ENCODE data around the gene MTHFR.

Gene MTHFR

GRCh38 chr1:11839727-11840705, 34.3 kb upstream of the MTHFR start:
- Histone ChIP-seq H3K36me3 (ENCODE audit: insufficient read depth, low read depth, low read length) (peaks cover 92% of the 10 kb centered on the region), H3K27me3 (ENCODE audit: insufficient read depth, low read length) (no peaks in the 10 kb centered on the region), H3K4me3 (ENCODE audit: low read length) (no peak overlapping the region), H3K9ac (ENCODE audit: low read depth, low read length) (no peak overlapping the region), H3K27ac (ENCODE audit: low read length) (no peak overlapping the region), H3K9me3 (ENCODE audit: insufficient read depth, low read depth, low read length) (no peaks in the 10 kb centered on the region), H3K4me1 (ENCODE audit: insufficient read depth, low read length) (no peaks in the 10 kb centered on the region)

- no peaks in the 10 kb centered on the region for H3K4me1 ChIP-seq (ENCODE audit: insufficient read depth, low read length)
- H3K9ac ChIP-seq (ENCODE audit: low read depth, low read length) = no peak overlapping the region
- no peaks in the 10 kb centered on the region for H3K27me3 ChIP-seq (ENCODE audit: insufficient read depth, low read length)
- no peak overlapping the region for H3K27ac ChIP-seq (ENCODE audit: low read length)
- H3K36me3 ChIP-seq (ENCODE audit: insufficient read depth, low read depth, low read length) = peaks cover 92% of the 10 kb centered on the region
- no peaks in the 10 kb centered on the region for H3K9me3 ChIP-seq (ENCODE audit: insufficient read depth, low read depth, low read length)
- no peak overlapping the region for H3K4me3 ChIP-seq (ENCODE audit: low read length)
Measured at GRCh38 chr1:11838349-11839272, 32.8 kb upstream of the MTHFR start.

DNA sequence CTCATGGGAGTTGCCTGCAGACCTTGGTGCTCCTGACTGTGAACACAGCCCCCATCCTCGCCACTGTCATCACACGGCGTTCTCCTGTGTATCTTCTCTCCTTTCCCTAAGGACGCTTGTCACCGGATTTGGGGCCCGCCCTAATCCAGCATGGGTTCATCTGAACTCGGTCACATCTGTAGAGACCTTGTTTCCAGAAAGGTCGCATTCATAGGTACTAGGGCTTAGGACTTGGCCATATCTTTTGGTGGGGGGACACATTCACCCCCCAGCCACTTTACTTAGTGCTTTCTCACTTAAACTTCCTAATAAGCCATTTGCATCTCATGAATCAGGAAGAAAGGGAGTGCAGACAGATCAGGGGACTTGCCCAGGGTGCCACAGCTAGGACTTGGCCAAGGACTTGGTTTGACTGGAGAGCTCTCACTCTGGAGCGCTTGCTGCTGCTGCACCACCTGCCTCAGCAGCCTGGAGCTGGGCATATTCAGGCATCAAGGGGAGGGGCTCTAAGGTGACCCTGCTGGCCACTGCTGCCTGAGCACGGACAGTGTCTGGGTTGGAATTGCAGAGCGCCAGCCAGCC, 32.1 kb upstream of the MTHFR start:
- H3K4me3 ChIP-seq (ENCODE audit: low read length) = no peak overlapping the region
- no peaks in the 10 kb centered on the region for H3K27me3 ChIP-seq (ENCODE audit: insufficient read depth, low read length)
- peaks cover 97% of the 10 kb centered on the region for H3K36me3 ChIP-seq (ENCODE audit: insufficient read depth, low read depth, low read length)
- no peaks in the 10 kb centered on the region for H3K9me3 ChIP-seq (ENCODE audit: insufficient read depth, low read depth, low read length)
- H3K4me1 ChIP-seq (ENCODE audit: insufficient read depth, low read length) = no peaks in the 10 kb centered on the region
- no peak overlapping the region for H3K9ac ChIP-seq (ENCODE audit: low read depth, low read length)
- no peak overlapping the region for H3K27ac ChIP-seq (ENCODE audit: low read length)

DNA sequence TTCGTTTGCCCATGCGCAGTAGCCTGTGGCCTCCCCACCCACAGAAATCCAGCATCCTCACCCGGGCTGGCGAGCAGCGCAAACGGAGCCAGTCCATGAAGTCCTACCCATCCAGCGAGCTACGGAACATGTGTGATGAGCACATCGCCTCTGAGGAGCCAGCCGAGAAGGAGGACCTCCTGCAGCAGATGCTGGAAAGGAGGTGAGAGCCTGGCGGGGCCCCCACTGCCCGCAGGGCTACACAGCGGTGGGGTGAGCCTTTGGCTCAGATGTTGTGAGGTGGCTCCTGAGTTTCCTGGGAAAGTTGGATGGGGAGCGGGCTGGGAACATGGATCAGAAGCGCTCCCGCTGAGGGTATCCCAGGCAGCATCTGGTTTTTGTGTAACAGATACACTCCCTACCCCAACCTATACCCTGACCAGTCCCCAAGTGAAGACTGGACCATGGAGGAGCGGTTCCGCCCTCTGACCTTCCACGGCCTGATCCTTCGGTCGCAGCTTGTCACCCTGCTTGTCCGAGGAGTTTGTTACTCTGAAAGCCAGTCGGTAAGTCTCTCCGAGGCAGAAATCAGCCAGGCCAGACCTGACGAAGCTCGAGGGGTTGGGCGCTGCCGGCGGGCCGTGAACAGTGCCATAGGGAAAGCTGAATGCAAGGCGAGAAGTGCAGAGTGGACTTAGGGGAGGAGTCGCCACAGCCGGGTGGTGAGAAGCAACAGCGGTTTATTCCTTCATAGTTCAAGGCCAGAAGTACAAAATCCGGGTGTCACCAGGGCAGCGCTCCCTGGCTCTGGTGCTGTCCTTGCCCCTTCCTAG, 31.4 kb upstream of the MTHFR start:
- H3K27ac ChIP-seq (ENCODE audit: low read length) = no peak overlapping the region
- no peak overlapping the region for H3K4me3 ChIP-seq (ENCODE audit: low read length)
- H3K9ac ChIP-seq (ENCODE audit: low read depth, low read length) = no peak overlapping the region
- H3K27me3 ChIP-seq (ENCODE audit: insufficient read depth, low read length) = no peaks in the 10 kb centered on the region
- peaks cover 98% of the 10 kb centered on the region for H3K36me3 ChIP-seq (ENCODE audit: insufficient read depth, low read depth, low read length)
- no peaks in the 10 kb centered on the region for H3K4me1 ChIP-seq (ENCODE audit: insufficient read depth, low read length)
- no peaks in the 10 kb centered on the region for H3K9me3 ChIP-seq (ENCODE audit: insufficient read depth, low read depth, low read length)

GRCh38 chr1:11835441-11836225, 29.9 kb upstream of the MTHFR start:
- H3K9me3 ChIP-seq (ENCODE audit: insufficient read depth, low read depth, low read length) = no peaks in the 10 kb centered on the region
- H3K27ac ChIP-seq (ENCODE audit: low read length) = no peak overlapping the region
- no peaks in the 10 kb centered on the region for H3K4me1 ChIP-seq (ENCODE audit: insufficient read depth, low read length)
- H3K36me3 ChIP-seq (ENCODE audit: insufficient read depth, low read depth, low read length) = peaks cover 95% of the 10 kb centered on the region
- H3K4me3 ChIP-seq (ENCODE audit: low read length) = no peak overlapping the region
- H3K27me3 ChIP-seq (ENCODE audit: insufficient read depth, low read length) = no peaks in the 10 kb centered on the region
- H3K9ac ChIP-seq (ENCODE audit: low read depth, low read length) = no peak overlapping the region

GRCh38 chr1:11833900-11834299, 28.1 kb upstream of the MTHFR start:
- Histone ChIP-seq H3K9ac (ENCODE audit: low read depth, low read length) (no peak overlapping the region), H3K36me3 (ENCODE audit: insufficient read depth, low read depth, low read length) (peaks cover 93% of the 10 kb centered on the region), H3K4me1 (ENCODE audit: insufficient read depth, low read length) (no peaks in the 10 kb centered on the region), H3K4me3 (ENCODE audit: low read length) (no peak overlapping the region), H3K27ac (ENCODE audit: low read length) (no peak overlapping the region), H3K27me3 (ENCODE audit: insufficient read depth, low read length) (no peaks in the 10 kb centered on the region), H3K9me3 (ENCODE audit: insufficient read depth, low read depth, low read length) (no peaks in the 10 kb centered on the region)

DNA sequence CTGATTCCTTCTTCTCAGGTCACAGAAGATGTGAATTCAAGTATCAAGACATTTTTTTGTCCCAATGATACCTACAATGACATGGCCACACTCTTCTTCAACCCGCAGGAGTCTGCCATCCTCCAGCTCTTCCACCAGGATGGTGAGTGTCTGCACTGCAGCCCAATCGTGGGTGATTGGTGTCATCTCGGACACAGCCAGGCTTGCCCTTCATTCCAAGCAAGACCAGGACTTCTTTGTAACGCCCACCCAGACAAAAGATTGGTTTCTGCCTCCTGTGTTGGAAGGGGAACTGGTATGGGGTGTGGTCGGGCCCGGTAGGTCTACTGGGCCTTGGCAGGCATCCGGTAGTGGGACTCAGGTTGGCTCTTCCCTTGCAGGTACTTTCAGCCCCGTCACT, 27.7 kb upstream of the MTHFR start:
- Histone ChIP-seq H3K9ac (ENCODE audit: low read depth, low read length) (no peak overlapping the region), H3K36me3 (ENCODE audit: insufficient read depth, low read depth, low read length) (peaks cover 94% of the 10 kb centered on the region)

DNA sequence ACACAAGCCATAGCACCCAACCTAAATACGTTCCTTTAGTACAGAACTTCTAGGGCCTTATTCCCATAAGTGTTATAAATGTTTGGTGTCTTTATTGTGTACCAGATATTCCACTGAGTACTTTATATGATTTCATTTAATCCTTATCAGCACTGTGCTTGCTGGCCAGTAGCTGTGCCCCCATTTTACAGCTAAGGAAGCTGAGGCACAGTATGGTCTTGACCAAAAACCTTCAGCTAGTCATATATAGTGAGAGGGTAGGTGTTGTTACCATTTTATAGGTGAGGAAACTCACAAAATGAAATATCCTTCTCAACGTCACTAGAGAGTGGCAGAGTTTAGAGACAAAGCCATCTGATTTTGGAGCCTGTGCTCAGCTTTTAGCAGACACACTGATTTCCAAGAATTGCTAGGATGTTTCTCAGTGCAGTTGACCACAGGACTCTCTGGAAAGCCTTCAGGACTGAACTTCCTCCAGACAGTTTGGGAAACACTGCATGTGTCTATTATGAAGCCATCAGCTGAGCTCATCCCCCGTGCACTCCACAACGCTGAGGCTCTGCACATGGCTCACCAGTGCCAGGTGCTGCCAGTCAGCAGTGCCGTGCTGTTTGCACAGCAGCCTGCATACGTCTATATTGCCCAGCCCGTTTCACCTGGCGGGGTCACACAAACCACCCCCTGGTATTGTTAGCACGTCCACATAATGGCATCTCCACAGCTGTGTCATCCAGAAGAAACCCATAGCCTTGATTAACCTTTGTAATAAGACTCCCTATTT, 26.4 kb upstream of the MTHFR start:
- H3K4me3 ChIP-seq (ENCODE audit: low read length) = no peak overlapping the region
- no peak overlapping the region for H3K27ac ChIP-seq (ENCODE audit: low read length)
- H3K9me3 ChIP-seq (ENCODE audit: insufficient read depth, low read depth, low read length) = no peaks in the 10 kb centered on the region
- peaks cover 93% of the 10 kb centered on the region for H3K36me3 ChIP-seq (ENCODE audit: insufficient read depth, low read depth, low read length)
- H3K9ac ChIP-seq (ENCODE audit: low read depth, low read length) = no peak overlapping the region
- H3K27me3 ChIP-seq (ENCODE audit: insufficient read depth, low read length) = no peaks in the 10 kb centered on the region
- H3K4me1 ChIP-seq (ENCODE audit: insufficient read depth, low read length) = no peaks in the 10 kb centered on the region

More for the DNA sequence above, 27.7 kb upstream of the MTHFR start:
- Histone ChIP-seq H3K27me3 (ENCODE audit: insufficient read depth, low read length) (no peaks in the 10 kb centered on the region), H3K27ac (ENCODE audit: low read length) (no peak overlapping the region), H3K9me3 (ENCODE audit: insufficient read depth, low read depth, low read length) (no peaks in the 10 kb centered on the region), H3K4me1 (ENCODE audit: insufficient read depth, low read length) (no peaks in the 10 kb centered on the region), H3K4me3 (ENCODE audit: low read length) (no peak overlapping the region)

GRCh38 chr1:11828511-11828910, 22.7 kb upstream of the MTHFR start:
- no peaks in the 10 kb centered on the region for H3K4me1 ChIP-seq (ENCODE audit: insufficient read depth, low read length)
- no peaks in the 10 kb centered on the region for H3K27me3 ChIP-seq (ENCODE audit: insufficient read depth, low read length)
- H3K9ac ChIP-seq (ENCODE audit: low read depth, low read length) = no peak overlapping the region
- no peak overlapping the region for H3K27ac ChIP-seq (ENCODE audit: low read length)
- peaks cover 93% of the 10 kb centered on the region for H3K36me3 ChIP-seq (ENCODE audit: insufficient read depth, low read depth, low read length)
- H3K4me3 ChIP-seq (ENCODE audit: low read length) = no peak overlapping the region
- H3K9me3 ChIP-seq (ENCODE audit: insufficient read depth, low read depth, low read length) = no peaks in the 10 kb centered on the region

DNA sequence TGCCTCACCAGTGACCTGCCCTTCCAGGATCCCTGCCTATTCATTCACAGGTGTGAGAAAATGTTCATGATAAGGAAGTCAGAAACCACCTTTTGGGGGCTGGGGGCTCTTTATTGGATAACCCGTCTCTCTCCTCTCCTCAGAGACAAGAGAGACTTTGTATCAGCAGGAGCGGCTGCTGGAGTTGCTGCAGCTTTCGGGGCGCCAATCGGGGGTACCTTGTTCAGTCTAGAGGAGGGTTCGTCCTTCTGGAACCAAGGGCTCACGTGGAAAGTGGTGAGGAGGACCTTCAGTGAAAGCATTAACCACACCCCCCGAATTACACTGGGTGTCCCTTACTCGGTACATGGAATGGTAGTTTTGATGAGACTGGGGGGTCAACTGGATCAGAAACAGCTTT, 21.2 kb upstream of the MTHFR start:
- H3K4me1 ChIP-seq (ENCODE audit: insufficient read depth, low read length) = no peaks in the 10 kb centered on the region
- H3K4me3 ChIP-seq (ENCODE audit: low read length) = no peak overlapping the region
- peaks cover 90% of the 10 kb centered on the region for H3K36me3 ChIP-seq (ENCODE audit: insufficient read depth, low read depth, low read length)
- H3K9me3 ChIP-seq (ENCODE audit: insufficient read depth, low read depth, low read length) = no peaks in the 10 kb centered on the region
- H3K27ac ChIP-seq (ENCODE audit: low read length) = no peak overlapping the region
- H3K9ac ChIP-seq (ENCODE audit: low read depth, low read length) = no peak overlapping the region
- H3K27me3 ChIP-seq (ENCODE audit: insufficient read depth, low read length) = no peaks in the 10 kb centered on the region

Data from iPS-20b (cell line).